IPS-NIHi7 (cell line): ENCODE results near the gene GLCE.

Experiments
- DNase-seq: peaks from one replicate; pipeline ENCODE4 v3.0.0; 2012; ENCODE audit warnings: mixed read lengths; ENCODE audit errors: extremely low spot score

GLCE gene

GRCh38 chr15:69319384-69320375 is 159.2 kb downstream of the GLCE start:
- no peak for DNase-seq

- DNase-seq, result no peak
These were observed 160.6 kb downstream of the GLCE start for GRCh38 chr15:69320977-69321554.
